GM19043 (cell line): ENCODE data around the gene C16orf90.
"Not testable (repeated sequence)": the region's sequence is repeated elsewhere in the genome, so short reads cannot be mapped to it uniquely, and the experiment has no call there.

Experiments used
- ATAC-seq: cut with Tn5 transposase; IDR thresholded peaks from one replicate; pipeline ENCODE4 v1.9.1; 2021; ENCODE audit warnings: low read depth; ENCODE audit not compliant: unreplicated experiment

Gene C16orf90

GRCh38 chr16:3513892-3514583 is 18.7 kb upstream of the C16orf90 start:
- no peak for ATAC-seq

- no peak for ATAC-seq
Measured at GRCh38 chr16:3511286-3512180, 16.2 kb upstream of the C16orf90 start.

- ATAC-seq: no peak
Measured at GRCh38 chr16:3510416-3510815, 15.1 kb upstream of the C16orf90 start.

- no peak for ATAC-seq
Measured at GRCh38 chr16:3509470-3509928, 14.2 kb upstream of the C16orf90 start.

GRCh38 chr16:3508736-3509135 is 13.4 kb upstream of the C16orf90 start:
- no peak for ATAC-seq

- ATAC-seq: no peak
Measured at GRCh38 chr16:3503523-3503922, 8.2 kb upstream of the C16orf90 start.

GRCh38 chr16:3501783-3502400 is 6.6 kb upstream of the C16orf90 start:
- no peak for ATAC-seq

- not testable (repeated sequence) for ATAC-seq
Measured at GRCh38 chr16:3501412-3501761, 6.1 kb upstream of the C16orf90 start.

GRCh38 chr16:3498988-3499387 is 3.7 kb upstream of the C16orf90 start:
- ATAC-seq: no peak

GRCh38 chr16:3497771-3498170 is 2.5 kb upstream of the C16orf90 start:
- ATAC-seq: no peak

GRCh38 chr16:3496386-3496785 is 1.1 kb upstream of the C16orf90 start:
- no peak for ATAC-seq

- no peak for ATAC-seq
Measured at GRCh38 chr16:3494386-3494973, 809 bp downstream of the C16orf90 start.

- ATAC-seq: no peak
Measured at GRCh38 chr16:3492356-3492755, 2.9 kb downstream of the C16orf90 start.

GRCh38 chr16:3490911-3491629 is 4.2 kb downstream of the C16orf90 start:
- no peak for ATAC-seq

- no peak for ATAC-seq
Measured at GRCh38 chr16:3488801-3489200, 6.5 kb downstream of the C16orf90 start.

GRCh38 chr16:3487521-3488410 is 7.5 kb downstream of the C16orf90 start:
- ATAC-seq: no peak

- ATAC-seq: no peak
Measured at GRCh38 chr16:3486506-3487215, 8.6 kb downstream of the C16orf90 start.

- ATAC-seq: no peak
Measured at GRCh38 chr16:3485821-3486505, 9.3 kb downstream of the C16orf90 start.
